Keratinocyte (primary cell): ENCODE measurements around the gene SETBP1. TPM values are rescaled to one million over a fixed set of nuclear protein-coding genes. Genes with fewer than 3 reads are reported as not detected.

Experiments used
- DNase-seq: peaks from one replicate; pipeline ENCODE4 v3.0.0-alpha.2; 2011; ENCODE audit warnings: low read depth, missing footprints, low spot score
- FAIRE-seq: peaks from 2 replicates; lab custom pipeline; 2011; peaks lifted over from hg19 to GRCh38; lab: Jason Lieb, UNC
- H2AFZ ChIP-seq: 2 replicates; pipeline ENCODE4 v1.6.0; 2012; ENCODE audit warnings: low read length, control low read depth, inconsistent platforms; ENCODE audit not compliant: control insufficient read depth
- H3K27ac ChIP-seq: 2 replicates; pipeline ENCODE4 v1.5.1; 2011; ENCODE audit warnings: low read length; ENCODE audit not compliant: control insufficient read depth, insufficient read depth
- H3K27me3 ChIP-seq: 3 replicates; pipeline ENCODE4 v1.6.0; 2011; ENCODE audit warnings: low read length; ENCODE audit not compliant: control insufficient read depth, insufficient read depth; ENCODE audit errors: extremely low read depth
- H3K36me3 ChIP-seq, 2 experiments: 2 replicates in 1 of 2; 3 replicates in 1 of 2; pipeline ENCODE4 v1.5.1; 2011; ENCODE audit warnings: low read length in 2 of 2, mild to moderate bottlenecking in 1 of 2; ENCODE audit not compliant: control insufficient read depth in 2 of 2, insufficient read depth in 2 of 2; ENCODE audit errors: extremely low read depth in 1 of 2
- H3K4me1 ChIP-seq: 3 replicates; pipeline ENCODE4 v1.5.1; 2011; ENCODE audit warnings: low read length; ENCODE audit not compliant: control insufficient read depth, insufficient read depth; ENCODE audit errors: extremely low read depth
- H3K4me2 ChIP-seq: 3 replicates; pipeline ENCODE4 v1.6.0; 2011; ENCODE audit warnings: low read depth, low read length; ENCODE audit not compliant: control insufficient read depth, insufficient read depth; ENCODE audit errors: extremely low read depth
- H3K4me3 ChIP-seq, 3 experiments: fragments of 200-600 bp in 1 of 3; sonication (generic) in 1 of 3; 2 replicates in 2 of 3; 3 replicates in 1 of 3; pipeline ENCODE4 v1.5.1; 2011 to 2016; ENCODE audit warnings: low read length in 3 of 3, mild to moderate bottlenecking in 3 of 3, control low read depth in 2 of 3, inconsistent platforms in 1 of 3, low read depth in 1 of 3, mixed read lengths in 1 of 3, mixed run types in 1 of 3, moderate library complexity in 1 of 3; ENCODE audit not compliant: control insufficient read depth in 2 of 3, insufficient read depth in 2 of 3; ENCODE audit errors: extremely low read depth in 1 of 3
- H3K79me2 ChIP-seq: 2 replicates; pipeline ENCODE4 v1.6.0; 2012; ENCODE audit warnings: low read length; ENCODE audit not compliant: control insufficient read depth, insufficient read depth
- H3K9ac ChIP-seq: 3 replicates; pipeline ENCODE4 v1.6.0; 2011; ENCODE audit warnings: low read length; ENCODE audit not compliant: control insufficient read depth, insufficient read depth; ENCODE audit errors: extremely low read depth
- H3K9me1 ChIP-seq: 3 replicates; pipeline ENCODE4 v1.6.0; 2011; ENCODE audit warnings: low read length; ENCODE audit not compliant: control insufficient read depth, insufficient read depth; ENCODE audit errors: extremely low read depth
- H3K9me3 ChIP-seq: 2 replicates; pipeline ENCODE4 v1.5.1; 2012; ENCODE audit warnings: low read depth, low read length; ENCODE audit not compliant: control insufficient read depth
- H4K20me1 ChIP-seq: 3 replicates; pipeline ENCODE4 v1.6.0; 2011; ENCODE audit warnings: low read length; ENCODE audit not compliant: control insufficient read depth, insufficient read depth; ENCODE audit errors: extremely low read depth
- CTCF ChIP-seq, 3 experiments: IDR thresholded peaks in 1 of 3; conservative IDR thresholded peaks in 1 of 3; optimal IDR thresholded peaks in 1 of 3; 2 replicates in 2 of 3; 3 replicates in 1 of 3; pipeline versions ENCODE3 to v1.5.1; 2011; ENCODE audit warnings: low read length in 3 of 3, mild to moderate bottlenecking in 3 of 3, moderate library complexity in 2 of 3, control low read depth in 1 of 3, inconsistent platforms in 1 of 3; ENCODE audit not compliant: insufficient read depth in 2 of 3; ENCODE audit errors: extremely low read depth in 1 of 3
- EZH2 ChIP-seq: IDR thresholded peaks from one replicate; pipeline ENCODE4 v1.6.1; 2012; ENCODE audit warnings: inconsistent platforms, mild to moderate bottlenecking, low read length, moderate library complexity
- dilution Hi-C: fragments of 300-500 bp; cut with MboI; formaldehyde crosslinking; loops from one replicate; pipeline ENCODE4 v1.7.0; 2020; ENCODE audit warnings: low sequenced_read_pairs; ENCODE audit not compliant: extremely low pct_ligation_motif_present
- polyA plus RNA-seq, 5 experiments: library from polyadenylated mRNA; depleted of rRNA in 3 of 5; stranded (reverse) in 3 of 5; stranded (forward) in 1 of 5; unstranded in 1 of 5; fragments of >200 nt; gene quantifications; 1 replicate in 1 of 5; 2 replicates in 3 of 5; 3 replicates in 1 of 5; pipeline versions ENCODE4 v1.2.1 to v1.2.3, GENCODE V29; 2011 to 2012; ENCODE audit warnings: missing spikeins in 2 of 5, low read depth in 1 of 5, low replicate concordance in 1 of 5

Gene SETBP1
- polyA plus RNA-seq, 1 donor (not counting 4 experiments of a cell fraction or from before 2014, with no cell fraction given), result 3.3 TPM

GRCh38 chr18:44713435-44713834 lies 32.7 kb downstream of the SETBP1 start:
- FAIRE-seq, result no peak
- no peak overlapping the region for H3K4me3 ChIP-seq
- DNase-seq, result no peak
- H3K27me3 ChIP-seq, result no peaks in the 10 kb centered on the region
- H3K9me1 ChIP-seq, result no peaks in the 10 kb centered on the region
- H3K9ac ChIP-seq, result no peak overlapping the region
- peaks cover 2 to 4% of the 10 kb centered on the region in 2 experiments for H3K36me3 ChIP-seq
- dilution Hi-C loops, result no loop called here
- peaks cover 2% of the 10 kb centered on the region for H3K79me2 ChIP-seq
- TF ChIP-seq EZH2 (no peak), CTCF (optimal IDR thresholded peaks at IDR 0.05 in 1 of 3, IDR thresholded peaks at IDR 0.05 in 1 of 3, conservative IDR thresholded peaks at IDR 0.05 in 1 of 3; ENCODE audit: extremely low read depth in 1 of 3, insufficient read depth in 2 of 3, low read length in 3 of 3) (no peak)
- H3K9me3 ChIP-seq, result no peaks in the 10 kb centered on the region
- peaks cover 14% of the 10 kb centered on the region for H3K4me1 ChIP-seq
- no peak overlapping the region for H3K4me2 ChIP-seq
- no peaks in the 10 kb centered on the region for H4K20me1 ChIP-seq
- H3K27ac ChIP-seq, result no peak overlapping the region
- H2AFZ ChIP-seq, result no peak overlapping the region

- Histone ChIP-seq H2AFZ (no peak overlapping the region), H3K36me3 (peaks cover 0 to 4% of the 10 kb centered on the region in 2 experiments), H3K27me3 (no peaks in the 10 kb centered on the region), H3K4me3 (no peak overlapping the region), H3K4me2 (no peak overlapping the region), H3K9me1 (no peaks in the 10 kb centered on the region), H3K79me2 (peaks cover 1% of the 10 kb centered on the region), H3K9ac (no peak overlapping the region), H3K27ac (no peak overlapping the region), H4K20me1 (no peaks in the 10 kb centered on the region), H3K9me3 (no peaks in the 10 kb centered on the region), H3K4me1 (peaks cover 14% of the 10 kb centered on the region)
- dilution Hi-C loops, result no loop called here
- FAIRE-seq (no peak), DNase-seq (no peak)
- no peak for TF ChIP-seq CTCF (optimal IDR thresholded peaks at IDR 0.05 in 1 of 3, IDR thresholded peaks at IDR 0.05 in 1 of 3, conservative IDR thresholded peaks at IDR 0.05 in 1 of 3; ENCODE audit: extremely low read depth in 1 of 3, insufficient read depth in 2 of 3, low read length in 3 of 3)
Observed at GRCh38 chr18:44714376-44714775, 33.7 kb downstream of the SETBP1 start.
